Hepatocyte (in vitro differentiated cells): ENCODE measurements around the gene GAB1. TPM values are rescaled to one million over a fixed set of nuclear protein-coding genes. Genes with fewer than 3 reads are reported as not detected.

Experiments
- DNase-seq: peaks from one replicate; pipeline ENCODE4 v3.0.0-alpha.2; 2016; ENCODE audit warnings: low spot score
- H2AFZ ChIP-seq: fragments of 200-600 bp; sonication (generic); 2 replicates; pipeline ENCODE4 v1.6.0; 2016; ENCODE audit warnings: antibody characterized with exemption, mild to moderate bottlenecking
- H3K27ac ChIP-seq: fragments of 200-600 bp; sonication (generic); 2 replicates; pipeline ENCODE4 v1.5.1; 2016; ENCODE audit warnings: mild to moderate bottlenecking
- H3K27me3 ChIP-seq: fragments of 200-600 bp; sonication (generic); 2 replicates; pipeline ENCODE4 v1.6.1; 2016
- H3K36me3 ChIP-seq: fragments of 200-600 bp; sonication (generic); replicated peaks from 2 replicates; pipeline ENCODE4 v1.5.1; 2016; ENCODE audit warnings: low read depth; ENCODE audit not compliant: insufficient read depth
- H3K4me1 ChIP-seq: fragments of 200-600 bp; sonication (generic); 2 replicates; pipeline ENCODE4 v1.5.1; 2016; ENCODE audit warnings: mild to moderate bottlenecking, moderate library complexity; ENCODE audit not compliant: insufficient read depth
- H3K4me2 ChIP-seq: fragments of 200-600 bp; sonication (generic); 2 replicates; pipeline ENCODE4 v1.6.0; 2016
- H3K4me3 ChIP-seq: fragments of 200-600 bp; sonication (generic); 2 replicates; pipeline ENCODE4 v1.5.1; 2016; ENCODE audit warnings: mild to moderate bottlenecking
- H3K79me2 ChIP-seq: fragments of 200-600 bp; sonication (generic); 2 replicates; pipeline ENCODE4 v1.6.0; 2017; ENCODE audit warnings: mild to moderate bottlenecking
- H3K9me2 ChIP-seq: fragments of 200-600 bp; sonication (generic); replicated peaks from 2 replicates; pipeline ENCODE4 v1.6.0; 2017; ENCODE audit warnings: mild to moderate bottlenecking; ENCODE audit not compliant: insufficient read depth
- H3K9me3 ChIP-seq: fragments of 200-600 bp; sonication (generic); 2 replicates; pipeline ENCODE4 v1.5.1; 2016; ENCODE audit warnings: low read depth, mild to moderate bottlenecking
- H4K20me1 ChIP-seq: fragments of 200-600 bp; sonication (generic); 2 replicates; pipeline ENCODE4 v1.6.0; 2016; ENCODE audit warnings: mild to moderate bottlenecking; ENCODE audit not compliant: insufficient read depth, poor library complexity, severe bottlenecking
- CTCF ChIP-seq: fragments of 200-600 bp; sonication (generic); IDR thresholded peaks from 2 replicates; pipeline ENCODE4 v1.5.1; 2016; ENCODE audit warnings: antibody characterized with exemption, mild to moderate bottlenecking; ENCODE audit not compliant: poor library complexity
- EZH2 ChIP-seq: fragments of 200-600 bp; sonication (generic); IDR thresholded peaks from 2 replicates; pipeline ENCODE4 v1.6.1; 2016; ENCODE audit warnings: antibody characterized with exemption, mild to moderate bottlenecking, borderline replicate concordance
- EZH2phosphoT487 ChIP-seq: fragments of 200-600 bp; sonication (generic); IDR thresholded peaks from one replicate; pipeline ENCODE4 v1.6.1; 2018; ENCODE audit warnings: antibody characterized with exemption, mild to moderate bottlenecking, low read depth, moderate library complexity; ENCODE audit not compliant: unreplicated experiment, severe bottlenecking
- WGBS: methylation state at CpG from one replicate; pipeline ENCODE4 v1.1.6; 2016; ENCODE audit warnings: low lambda C conversion rate; ENCODE audit errors: missing lambda C conversion rate; 5-methylcytosine and 5-hydroxymethylcytosine counted together
- polyA plus RNA-seq: library from polyadenylated mRNA; unstranded; fragments of >200 nt; fragmentation: Nextera tagmentation; extraction: Ambion mirVana; gene quantifications from 2 replicates; pipeline ENCODE4 v1.2.1, GENCODE V29; 2016
- total RNA-seq: library from RNA; depleted of rRNA; stranded (reverse); fragments of >200 nt; gene quantifications from 2 replicates; pipeline ENCODE4 v1.2.3, GENCODE V29; 2014

The GAB1 gene
- total and polyA plus RNA-seq, 2 experiments from 2014 or later: 10.9 to 30.7 TPM

GRCh38 chr4:143431526-143432257 lies 95.0 kb downstream of the GAB1 start:
- Histone ChIP-seq H4K20me1 (no peaks in the 10 kb centered on the region), H2AFZ (no peak overlapping the region), H3K9me3 (peaks cover 11% of the 10 kb centered on the region), H3K79me2 (peaks cover 2% of the 10 kb centered on the region), H3K4me3 (no peak overlapping the region), H3K36me3 (no peaks in the 10 kb centered on the region), H3K4me1 (no peaks in the 10 kb centered on the region), H3K4me2 (no peak overlapping the region), H3K9me2 (no peaks in the 10 kb centered on the region), H3K27ac (no peak overlapping the region), H3K27me3 (no peaks in the 10 kb centered on the region)
- TF ChIP-seq CTCF: no peak
- no peak for TF ChIP-seq EZH2
- no peak for TF ChIP-seq EZH2phosphoT487
- DNase-seq: no peak
- 94% methylated on average over 10 of the region's 10 CpGs for WGBS

- H3K79me2 ChIP-seq: no peaks in the 10 kb centered on the region
- H3K27me3 ChIP-seq: no peaks in the 10 kb centered on the region
- peaks cover 11% of the 10 kb centered on the region for H3K9me3 ChIP-seq
- H3K27ac ChIP-seq: no peak overlapping the region
- TF ChIP-seq CTCF (no peak), EZH2phosphoT487 (no peak), EZH2 (no peak)
- no peaks in the 10 kb centered on the region for H3K4me1 ChIP-seq
- no peak overlapping the region for H2AFZ ChIP-seq
- H4K20me1 ChIP-seq: no peaks in the 10 kb centered on the region
- 96% methylated on average over 4 of the region's 4 CpGs for WGBS
- DNase-seq: no peak
- H3K4me2 ChIP-seq: no peak overlapping the region
- H3K36me3 ChIP-seq: no peaks in the 10 kb centered on the region
- no peak overlapping the region for H3K4me3 ChIP-seq
- no peaks in the 10 kb centered on the region for H3K9me2 ChIP-seq
Measured at GRCh38 chr4:143432258-143432591, 95.5 kb downstream of the GAB1 start.

GRCh38 chr4:143433231-143433630 lies 96.6 kb downstream of the GAB1 start:
- no peaks in the 10 kb centered on the region for H3K36me3 ChIP-seq

More at GRCh38 chr4:143433231-143433630, 96.6 kb downstream of the GAB1 start:
- Histone ChIP-seq H3K4me2 (no peak overlapping the region), H3K9me3 (peaks cover 11% of the 10 kb centered on the region), H2AFZ (no peak overlapping the region), H3K4me1 (no peaks in the 10 kb centered on the region), H3K4me3 (no peak overlapping the region), H3K27me3 (no peaks in the 10 kb centered on the region), H3K9me2 (no peaks in the 10 kb centered on the region), H3K79me2 (no peaks in the 10 kb centered on the region), H4K20me1 (no peaks in the 10 kb centered on the region), H3K27ac (no peak overlapping the region)
- TF ChIP-seq EZH2: no peak
- no peak for TF ChIP-seq CTCF
- no peak for TF ChIP-seq EZH2phosphoT487
- DNase-seq: no peak
- 90% methylated on average over 2 of the region's 2 CpGs for WGBS
